Coronary artery (tissue), 2 donors: ENCODE results near the gene SLC6A1.
A peak's percentile ranks its signal among the peaks of the same experiment; 100 is the strongest.

Experiments
- DNase-seq: peaks from one replicate; pipeline ENCODE4 v3.0.0-alpha.2; 2017; ENCODE audit warnings: low spot score
- H3K27ac ChIP-seq, 2 donors: fragments of 200-600 bp; sonication (generic); one replicate each; pipeline ENCODE4 v1.5.1; 2016 to 2019
- H3K4me3 ChIP-seq: fragments of 200-600 bp; sonication (generic); 2 replicates; pipeline ENCODE4 v1.5.1; 2016; ENCODE audit warnings: mild to moderate bottlenecking, moderate library complexity
- TF ChIP-seq, protein P1 (sequence below): fragments of 200-600 bp; sonication (generic); IDR thresholded peaks from one replicate; pipeline ENCODE4 v1.5.1; 2019; ENCODE audit warnings: antibody characterized with exemption

Gene SLC6A1

GRCh38 chr3:10950476-10951294 lies 41.9 kb upstream of the SLC6A1 start:
- Histone ChIP-seq H3K4me3 (peak overlapping the region; percentile 13), H3K27ac (no peak overlapping the region)
- no peak for DNase-seq
- TF ChIP-seq, protein P1, sequence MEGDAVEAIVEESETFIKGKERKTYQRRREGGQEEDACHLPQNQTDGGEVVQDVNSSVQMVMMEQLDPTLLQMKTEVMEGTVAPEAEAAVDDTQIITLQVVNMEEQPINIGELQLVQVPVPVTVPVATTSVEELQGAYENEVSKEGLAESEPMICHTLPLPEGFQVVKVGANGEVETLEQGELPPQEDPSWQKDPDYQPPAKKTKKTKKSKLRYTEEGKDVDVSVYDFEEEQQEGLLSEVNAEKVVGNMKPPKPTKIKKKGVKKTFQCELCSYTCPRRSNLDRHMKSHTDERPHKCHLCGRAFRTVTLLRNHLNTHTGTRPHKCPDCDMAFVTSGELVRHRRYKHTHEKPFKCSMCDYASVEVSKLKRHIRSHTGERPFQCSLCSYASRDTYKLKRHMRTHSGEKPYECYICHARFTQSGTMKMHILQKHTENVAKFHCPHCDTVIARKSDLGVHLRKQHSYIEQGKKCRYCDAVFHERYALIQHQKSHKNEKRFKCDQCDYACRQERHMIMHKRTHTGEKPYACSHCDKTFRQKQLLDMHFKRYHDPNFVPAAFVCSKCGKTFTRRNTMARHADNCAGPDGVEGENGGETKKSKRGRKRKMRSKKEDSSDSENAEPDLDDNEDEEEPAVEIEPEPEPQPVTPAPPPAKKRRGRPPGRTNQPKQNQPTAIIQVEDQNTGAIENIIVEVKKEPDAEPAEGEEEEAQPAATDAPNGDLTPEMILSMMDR, result peak; percentile 28

DNA sequence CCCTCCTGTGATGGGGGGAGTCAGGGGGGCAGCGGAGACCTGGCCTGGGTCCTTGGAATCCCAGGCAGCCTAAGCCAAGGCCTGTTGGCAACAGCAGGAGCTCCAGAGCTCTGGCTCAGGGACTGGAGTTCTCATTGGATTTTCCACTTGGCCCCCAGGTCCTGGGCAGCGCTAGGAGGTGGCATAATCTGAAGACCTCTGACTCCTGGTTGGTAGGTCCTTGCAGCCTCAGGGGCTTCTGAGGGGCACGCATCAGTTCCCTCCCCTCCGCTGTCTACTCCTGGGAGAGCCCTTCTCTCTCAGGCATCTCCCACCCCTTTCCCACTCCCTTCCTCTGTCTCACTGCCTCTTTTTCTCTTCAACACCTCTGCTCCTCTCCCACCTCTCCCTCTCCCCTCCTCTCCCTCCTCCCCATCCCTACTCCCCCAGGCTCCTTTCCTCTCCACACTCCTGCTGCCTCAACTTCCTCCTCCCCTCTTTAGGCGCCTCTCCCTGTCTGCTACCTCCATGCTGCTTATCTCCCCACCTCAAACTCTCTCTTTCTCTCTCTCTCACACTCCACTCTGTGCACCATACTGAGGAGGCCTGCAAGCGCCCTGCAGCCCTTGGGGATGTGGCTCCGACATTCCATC lies 41.1 kb upstream of the SLC6A1 start:
- no peak overlapping the region for H3K27ac ChIP-seq
- peak overlapping the region; percentile 13 for H3K4me3 ChIP-seq
- TF ChIP-seq, protein P1, result no peak
- no peak for DNase-seq

- no peak for DNase-seq
- no peak overlapping the region for H3K4me3 ChIP-seq
- H3K27ac ChIP-seq, result no peak overlapping the region
- TF ChIP-seq, protein P1, result no peak
Observed at GRCh38 chr3:10952525-10952924, 40.0 kb upstream of the SLC6A1 start.

DNA sequence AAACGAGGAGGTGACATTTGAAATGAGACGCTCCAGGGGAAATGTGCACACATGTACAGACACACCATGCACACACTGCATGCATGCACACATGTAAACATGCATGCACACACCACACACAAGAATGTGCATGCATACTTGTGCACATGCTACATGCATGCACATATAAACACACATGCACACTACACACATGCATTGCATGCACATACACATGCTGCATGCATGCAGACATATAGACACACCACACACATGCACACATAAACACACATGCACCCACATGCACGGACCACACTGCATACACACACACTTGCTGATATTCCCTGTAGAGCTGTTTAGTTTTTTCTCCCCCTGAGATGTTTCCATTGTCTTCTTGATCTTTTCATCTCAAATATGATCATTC lies 37.8 kb upstream of the SLC6A1 start:
- Histone ChIP-seq H3K4me3 (no peak overlapping the region), H3K27ac (no peak overlapping the region)
- DNase-seq, result no peak
- TF ChIP-seq, protein P1, result no peak

- TF ChIP-seq, protein P1, result no peak
- peak overlapping the region in 1 of 2 donors; percentile 47 for H3K27ac ChIP-seq
- DNase-seq, result no peak
- H3K4me3 ChIP-seq, result no peak overlapping the region
Observed at GRCh38 chr3:10955711-10956453, 36.7 kb upstream of the SLC6A1 start.

DNA sequence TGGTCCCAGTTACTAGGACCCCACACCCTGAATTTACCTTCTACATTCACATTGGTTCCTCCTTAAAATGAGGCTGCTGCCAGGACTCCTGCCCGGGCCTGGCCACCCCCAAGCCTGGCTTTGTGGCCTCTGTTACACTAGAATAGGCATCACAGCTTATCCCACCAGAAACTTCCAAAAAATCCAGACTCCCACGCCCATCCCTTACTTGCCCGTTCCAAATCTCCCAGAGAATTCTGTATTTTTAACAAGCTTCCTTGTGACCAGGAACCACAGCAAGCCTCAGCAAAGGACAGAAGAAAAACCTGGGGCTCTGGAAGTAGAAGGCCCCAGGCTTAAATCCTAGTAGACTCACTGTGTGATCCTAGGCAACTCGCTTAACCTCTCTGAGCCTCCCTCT lies 36.0 kb upstream of the SLC6A1 start:
- H3K27ac ChIP-seq, result peak overlapping the region in 1 of 2 donors; percentile 47
- TF ChIP-seq, protein P1, result no peak
- no peak overlapping the region for H3K4me3 ChIP-seq
- DNase-seq, result no peak
